HEK293 (cell line): Measurements from ENCODE around the gene TRNT1.

Experiments
- CTCF ChIA-PET: fragments of 350-600 bp; formaldehyde crosslinking; extraction: SDS; loops from one replicate; lab custom pipeline; 2021; ENCODE audit warnings: antibody characterized with exemption; lab: Yijun Ruan, JAX
- POLR2A ChIA-PET: fragments of 300-600 bp; formaldehyde crosslinking; extraction: SDS; loops from one replicate; lab custom pipeline; 2020; ENCODE audit warnings: antibody characterized with exemption, inconsistent platforms; lab: Yijun Ruan, JAX
- H3K27ac ChIP-seq: fragments of 200-500 bp; sonication (Bioruptor generic); 2 replicates; pipeline ENCODE4 v1.5.1; 2014; ENCODE audit warnings: low read depth, low read length, control low read depth, inconsistent platforms; ENCODE audit errors: extremely low read depth
- H3K36me3 ChIP-seq, 2 experiments: fragments of 200-500 bp in 1 of 2; sonication (Bioruptor generic) in 1 of 2; 1 replicate in 1 of 2; 2 replicates in 1 of 2; pipeline ENCODE4 v1.5.1; 2014 to 2017; ENCODE audit warnings: inconsistent platforms in 2 of 2, low read length in 2 of 2; ENCODE audit not compliant: control insufficient read depth in 2 of 2, insufficient read depth in 1 of 2
- H3K4me1 ChIP-seq: fragments of 200-500 bp; sonication (Bioruptor generic); 2 replicates; pipeline ENCODE4 v1.5.1; 2014; ENCODE audit warnings: mild to moderate bottlenecking, low read length, inconsistent platforms; ENCODE audit not compliant: control insufficient read depth, insufficient read depth
- H3K4me3 ChIP-seq: 2 replicates; pipeline ENCODE4 v1.5.1; 2011; ENCODE audit warnings: low read depth, mild to moderate bottlenecking, control low read depth, low read length, moderate library complexity
- H3K9me3 ChIP-seq: fragments of 200-500 bp; sonication (Bioruptor generic); 2 replicates; pipeline ENCODE4 v1.5.1; 2014; ENCODE audit warnings: low read depth, low read length, inconsistent platforms; ENCODE audit not compliant: control insufficient read depth, insufficient read depth
- GLIS1 ChIP-seq: fragments of 450-650 bp; formaldehyde crosslinking; IDR thresholded peaks from 2 replicates; pipeline ENCODE4 v1.5.1; 2016; ENCODE audit warnings: missing biosample characterization, missing genetic modification characterization
- HOXC10 ChIP-seq: sonication (generic); formaldehyde crosslinking; IDR thresholded peaks from 2 replicates; pipeline ENCODE4 v1.8.1; 2023; ENCODE audit warnings: mild to moderate bottlenecking, missing genetic modification reagents
- ZNF121 ChIP-seq: fragments of 450-650 bp; formaldehyde crosslinking; IDR thresholded peaks from 2 replicates; pipeline ENCODE4 v1.5.1; 2016; ENCODE audit warnings: missing biosample characterization, missing genetic modification characterization
- ZNF19 ChIP-seq: fragments of 450-650 bp; formaldehyde crosslinking; IDR thresholded peaks from 2 replicates; pipeline ENCODE4; 2016; ENCODE audit warnings: missing biosample characterization, missing genetic modification characterization, low read depth
- ZNF2 ChIP-seq: fragments of 450-650 bp; formaldehyde crosslinking; IDR thresholded peaks from 2 replicates; pipeline ENCODE4 v1.5.1; 2016; ENCODE audit warnings: missing biosample characterization, missing genetic modification characterization
- ZNF248 ChIP-seq: fragments of 450-650 bp; formaldehyde crosslinking; IDR thresholded peaks from 2 replicates; pipeline ENCODE4 v1.5.1; 2017; ENCODE audit warnings: missing biosample characterization, missing genetic modification characterization
- ZNF311 ChIP-seq: fragments of 450-650 bp; formaldehyde crosslinking; IDR thresholded peaks from 2 replicates; pipeline ENCODE4 v1.5.1; 2017; ENCODE audit warnings: missing biosample characterization, missing genetic modification characterization, borderline replicate concordance
- ZNF548 ChIP-seq: fragments of 450-650 bp; formaldehyde crosslinking; IDR thresholded peaks from 2 replicates; pipeline ENCODE4 v1.5.1; 2016; ENCODE audit warnings: missing biosample characterization, missing genetic modification characterization
- ZNF629 ChIP-seq: fragments of 450-650 bp; formaldehyde crosslinking; IDR thresholded peaks from 2 replicates; pipeline ENCODE4 v1.5.1; 2017; ENCODE audit warnings: missing biosample characterization, missing genetic modification characterization
- ZNF677 ChIP-seq: fragments of 450-650 bp; IDR thresholded peaks from 2 replicates; pipeline ENCODE4 v1.5.0; 2018; ENCODE audit warnings: missing biosample characterization, mild to moderate bottlenecking, missing genetic modification characterization, moderate library complexity
- ZNF785 ChIP-seq: fragments of 450-650 bp; formaldehyde crosslinking; IDR thresholded peaks from 2 replicates; pipeline ENCODE4 v1.5.1; 2016; ENCODE audit warnings: missing biosample characterization, missing genetic modification characterization
- ZSCAN16 ChIP-seq: fragments of 450-650 bp; formaldehyde crosslinking; IDR thresholded peaks from 2 replicates; pipeline ENCODE4 v1.5.1; 2016; ENCODE audit warnings: missing biosample characterization, missing genetic modification characterization
- TF ChIP-seq, protein P1 (sequence below): fragments of 450-650 bp; formaldehyde crosslinking; IDR thresholded peaks from 2 replicates; pipeline ENCODE4 v1.5.1; 2016; ENCODE audit warnings: missing biosample characterization, missing genetic modification characterization
- TF ChIP-seq, protein P2 (sequence below): fragments of 450-650 bp; formaldehyde crosslinking; IDR thresholded peaks from 2 replicates; pipeline ENCODE4 v1.5.1; 2016; ENCODE audit warnings: missing biosample characterization, missing genetic modification characterization
- TF ChIP-seq, protein P3 (sequence below): fragments of 450-650 bp; formaldehyde crosslinking; IDR thresholded peaks from 2 replicates; pipeline ENCODE4 v1.5.1; 2017; ENCODE audit warnings: missing biosample characterization, missing genetic modification characterization
- TF ChIP-seq, protein P4 (sequence below): fragments of 450-650 bp; formaldehyde crosslinking; IDR thresholded peaks from 2 replicates; pipeline ENCODE4 v1.5.1; 2016; ENCODE audit warnings: missing biosample characterization, missing genetic modification characterization

The TRNT1 gene

DNA sequence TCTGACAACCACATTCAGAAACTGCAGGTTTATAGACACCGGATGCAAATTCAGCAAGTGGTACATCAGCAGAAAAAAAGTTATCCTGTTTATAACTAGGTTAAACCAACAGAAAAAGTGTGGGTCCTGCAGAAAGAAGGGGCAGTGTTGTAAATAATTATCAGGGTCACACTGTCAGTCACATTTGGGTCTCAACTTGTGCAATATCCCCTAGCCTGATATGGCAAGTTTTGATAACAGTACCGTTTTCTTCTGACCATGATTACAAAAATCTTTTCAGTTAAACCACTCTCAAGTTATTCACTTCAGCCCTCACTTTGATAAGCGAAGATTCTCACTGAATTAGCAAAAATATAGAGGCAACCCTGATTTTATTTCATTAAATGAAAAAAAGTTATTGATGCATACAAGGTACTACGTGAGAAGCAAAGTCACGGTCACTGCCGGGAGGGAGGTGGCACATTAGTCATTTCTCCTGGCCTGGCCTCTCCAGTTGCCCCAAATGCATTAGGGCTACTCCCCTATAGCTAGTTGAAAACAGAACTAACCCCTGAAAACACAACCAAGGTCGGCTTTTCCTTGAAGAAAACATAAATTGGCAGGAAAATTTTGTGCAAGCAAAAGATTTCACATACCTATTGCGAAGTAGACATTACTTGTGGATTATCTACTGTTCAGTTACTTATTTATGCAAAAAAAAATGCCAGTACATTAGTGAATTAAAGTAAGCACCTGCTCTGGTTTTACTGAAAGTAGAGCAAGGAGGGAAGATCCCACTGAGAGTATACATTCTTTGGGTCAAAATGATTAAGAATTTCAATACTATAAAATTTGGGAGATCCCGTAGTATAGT, 45.1 kb upstream of the TRNT1 start:
- POLR2A ChIA-PET, result no interaction called here
- H3K4me1 ChIP-seq, result no peaks in the 10 kb centered on the region
- CTCF ChIA-PET, result no interaction called here
- TF ChIP-seq HOXC10 (CRISPR knock-in tag), result no peak
- TF ChIP-seq, protein P1, sequence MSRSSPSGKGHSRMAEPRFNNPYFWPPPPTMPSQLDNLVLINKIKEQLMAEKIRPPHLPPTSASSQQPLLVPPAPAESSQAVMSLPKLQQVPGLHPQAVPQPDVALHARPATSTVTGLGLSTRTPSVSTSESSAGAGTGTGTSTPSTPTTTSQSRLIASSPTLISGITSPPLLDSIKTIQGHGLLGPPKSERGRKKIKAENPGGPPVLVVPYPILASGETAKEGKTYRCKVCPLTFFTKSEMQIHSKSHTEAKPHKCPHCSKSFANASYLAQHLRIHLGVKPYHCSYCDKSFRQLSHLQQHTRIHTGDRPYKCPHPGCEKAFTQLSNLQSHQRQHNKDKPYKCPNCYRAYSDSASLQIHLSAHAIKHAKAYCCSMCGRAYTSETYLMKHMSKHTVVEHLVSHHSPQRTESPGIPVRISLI, result no peak
- no peaks in the 10 kb centered on the region for H3K9me3 ChIP-seq
- H3K4me3 ChIP-seq, result no peak overlapping the region
- H3K36me3 ChIP-seq, result no peaks in the 10 kb centered on the region
- no peak overlapping the region for H3K27ac ChIP-seq

DNA sequence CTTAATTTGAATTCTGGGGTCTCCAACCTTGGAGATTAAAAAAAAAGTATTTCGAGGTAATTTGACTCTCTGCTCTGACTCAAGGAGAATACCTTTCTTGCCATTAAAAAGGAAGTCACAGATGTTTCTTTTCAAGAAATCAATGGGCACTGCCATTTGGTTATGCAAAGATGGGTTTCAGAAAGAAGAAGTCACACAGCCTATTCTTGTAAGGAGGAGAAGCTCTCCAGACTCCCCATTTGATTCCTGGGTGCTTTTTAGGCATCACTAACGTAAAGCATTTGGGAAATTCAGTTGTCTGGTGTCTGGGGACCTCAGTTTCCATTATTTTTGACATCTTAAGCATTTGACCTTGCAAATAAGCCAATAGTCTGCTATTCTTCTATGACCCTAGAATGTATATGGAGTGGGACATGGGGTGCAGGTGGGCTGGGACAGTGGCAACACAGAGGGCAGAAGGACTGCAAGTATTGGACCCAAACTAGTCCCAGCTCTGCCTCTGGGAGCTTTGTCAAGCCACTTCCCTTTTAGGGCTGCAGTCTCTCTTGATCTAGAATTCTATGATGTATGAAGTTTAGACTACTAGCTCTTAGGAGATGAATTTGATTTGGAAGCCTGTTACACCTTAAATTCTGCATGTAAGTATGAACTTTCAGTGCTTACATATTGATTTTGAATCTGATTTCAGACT, 44.4 kb upstream of the TRNT1 start:
- no peaks in the 10 kb centered on the region for H3K4me1 ChIP-seq
- H3K9me3 ChIP-seq, result no peaks in the 10 kb centered on the region
- no peak overlapping the region for H3K4me3 ChIP-seq
- no peak overlapping the region for H3K27ac ChIP-seq
- ChIA-PET CTCF (no interaction called here), POLR2A (interaction anchor here (0.5 kb wide), 1 partner anchor 25 kb away, joined by 4 read pairs; no protein-coding TSS in a partner anchor)
- H3K36me3 ChIP-seq, result no peaks in the 10 kb centered on the region
- TF ChIP-seq GLIS1 (tag by site-specific recombination) (no peak), ZSCAN16 (tag by site-specific recombination) (no peak)

DNA sequence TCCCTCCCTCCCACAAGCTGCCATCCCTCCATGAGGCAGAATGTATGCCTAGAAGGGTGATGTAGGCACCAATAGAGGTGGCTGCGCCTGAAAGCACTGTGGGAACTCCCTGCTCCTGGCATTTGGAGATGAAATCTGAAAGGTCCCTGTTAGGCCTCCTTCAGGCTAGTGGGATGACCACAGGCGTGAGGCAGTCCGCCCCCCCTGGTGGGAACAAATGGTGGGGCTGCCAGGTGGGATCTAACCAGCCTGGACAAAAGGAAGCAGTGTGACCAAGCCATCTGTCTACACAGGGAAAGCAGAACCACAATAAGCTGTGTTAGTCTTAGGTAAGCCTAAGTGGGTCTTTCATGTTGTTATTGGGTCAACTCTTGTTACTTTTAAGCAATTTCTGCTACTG, 41.9 kb upstream of the TRNT1 start:
- ChIA-PET CTCF (no interaction called here), POLR2A (no interaction called here)
- Histone ChIP-seq H3K4me1 (no peaks in the 10 kb centered on the region), H3K4me3 (no peak overlapping the region), H3K27ac (no peak overlapping the region), H3K36me3 (no peaks in the 10 kb centered on the region), H3K9me3 (no peaks in the 10 kb centered on the region)
- TF ChIP-seq ZNF2 (tag by site-specific recombination) (no peak), ZNF629 (tag by site-specific recombination) (no peak), ZNF248 (tag by site-specific recombination) (no peak), ZNF19 (tag by site-specific recombination) (no peak), ZNF785 (tag by site-specific recombination) (no peak), ZNF548 (tag by site-specific recombination) (no peak), ZNF121 (tag by site-specific recombination) (no peak), ZNF311 (tag by site-specific recombination) (no peak), ZNF677 (tag by site-specific recombination) (no peak)
- TF ChIP-seq, protein P2, sequence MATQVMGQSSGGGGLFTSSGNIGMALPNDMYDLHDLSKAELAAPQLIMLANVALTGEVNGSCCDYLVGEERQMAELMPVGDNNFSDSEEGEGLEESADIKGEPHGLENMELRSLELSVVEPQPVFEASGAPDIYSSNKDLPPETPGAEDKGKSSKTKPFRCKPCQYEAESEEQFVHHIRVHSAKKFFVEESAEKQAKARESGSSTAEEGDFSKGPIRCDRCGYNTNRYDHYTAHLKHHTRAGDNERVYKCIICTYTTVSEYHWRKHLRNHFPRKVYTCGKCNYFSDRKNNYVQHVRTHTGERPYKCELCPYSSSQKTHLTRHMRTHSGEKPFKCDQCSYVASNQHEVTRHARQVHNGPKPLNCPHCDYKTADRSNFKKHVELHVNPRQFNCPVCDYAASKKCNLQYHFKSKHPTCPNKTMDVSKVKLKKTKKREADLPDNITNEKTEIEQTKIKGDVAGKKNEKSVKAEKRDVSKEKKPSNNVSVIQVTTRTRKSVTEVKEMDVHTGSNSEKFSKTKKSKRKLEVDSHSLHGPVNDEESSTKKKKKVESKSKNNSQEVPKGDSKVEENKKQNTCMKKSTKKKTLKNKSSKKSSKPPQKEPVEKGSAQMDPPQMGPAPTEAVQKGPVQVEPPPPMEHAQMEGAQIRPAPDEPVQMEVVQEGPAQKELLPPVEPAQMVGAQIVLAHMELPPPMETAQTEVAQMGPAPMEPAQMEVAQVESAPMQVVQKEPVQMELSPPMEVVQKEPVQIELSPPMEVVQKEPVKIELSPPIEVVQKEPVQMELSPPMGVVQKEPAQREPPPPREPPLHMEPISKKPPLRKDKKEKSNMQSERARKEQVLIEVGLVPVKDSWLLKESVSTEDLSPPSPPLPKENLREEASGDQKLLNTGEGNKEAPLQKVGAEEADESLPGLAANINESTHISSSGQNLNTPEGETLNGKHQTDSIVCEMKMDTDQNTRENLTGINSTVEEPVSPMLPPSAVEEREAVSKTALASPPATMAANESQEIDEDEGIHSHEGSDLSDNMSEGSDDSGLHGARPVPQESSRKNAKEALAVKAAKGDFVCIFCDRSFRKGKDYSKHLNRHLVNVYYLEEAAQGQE (tag by site-specific recombination), result no peak
- TF ChIP-seq, protein P3, sequence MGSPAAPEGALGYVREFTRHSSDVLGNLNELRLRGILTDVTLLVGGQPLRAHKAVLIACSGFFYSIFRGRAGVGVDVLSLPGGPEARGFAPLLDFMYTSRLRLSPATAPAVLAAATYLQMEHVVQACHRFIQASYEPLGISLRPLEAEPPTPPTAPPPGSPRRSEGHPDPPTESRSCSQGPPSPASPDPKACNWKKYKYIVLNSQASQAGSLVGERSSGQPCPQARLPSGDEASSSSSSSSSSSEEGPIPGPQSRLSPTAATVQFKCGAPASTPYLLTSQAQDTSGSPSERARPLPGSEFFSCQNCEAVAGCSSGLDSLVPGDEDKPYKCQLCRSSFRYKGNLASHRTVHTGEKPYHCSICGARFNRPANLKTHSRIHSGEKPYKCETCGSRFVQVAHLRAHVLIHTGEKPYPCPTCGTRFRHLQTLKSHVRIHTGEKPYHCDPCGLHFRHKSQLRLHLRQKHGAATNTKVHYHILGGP (tag by site-specific recombination), result no peak
- TF ChIP-seq, protein P4, sequence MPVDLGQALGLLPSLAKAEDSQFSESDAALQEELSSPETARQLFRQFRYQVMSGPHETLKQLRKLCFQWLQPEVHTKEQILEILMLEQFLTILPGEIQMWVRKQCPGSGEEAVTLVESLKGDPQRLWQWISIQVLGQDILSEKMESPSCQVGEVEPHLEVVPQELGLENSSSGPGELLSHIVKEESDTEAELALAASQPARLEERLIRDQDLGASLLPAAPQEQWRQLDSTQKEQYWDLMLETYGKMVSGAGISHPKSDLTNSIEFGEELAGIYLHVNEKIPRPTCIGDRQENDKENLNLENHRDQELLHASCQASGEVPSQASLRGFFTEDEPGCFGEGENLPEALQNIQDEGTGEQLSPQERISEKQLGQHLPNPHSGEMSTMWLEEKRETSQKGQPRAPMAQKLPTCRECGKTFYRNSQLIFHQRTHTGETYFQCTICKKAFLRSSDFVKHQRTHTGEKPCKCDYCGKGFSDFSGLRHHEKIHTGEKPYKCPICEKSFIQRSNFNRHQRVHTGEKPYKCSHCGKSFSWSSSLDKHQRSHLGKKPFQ (tag by site-specific recombination), result no peak
